MCF 10A (cell line): ENCODE measurements around the gene CD248. TPM values are rescaled to one million over a fixed set of nuclear protein-coding genes. Genes with fewer than 3 reads are reported as not detected.
A peak's percentile ranks its signal among the peaks of the same experiment; 100 is the strongest.

Experiments used
- BruUV-seq: library from RNA; stranded (reverse); fragments of 400-500 nt; replicated peaks from 2 replicates; lab custom pipeline; 2021; lab: Mats Ljungman, UMichigan
- CTCF ChIA-PET: fragments of 300-600 bp; sonication (Branson Sonifier 250); formaldehyde crosslinking; extraction: SDS; loops from one replicate; lab custom pipeline; 2021; ENCODE audit warnings: antibody characterized with exemption, inconsistent platforms; lab: Yijun Ruan, JAX
- POLR2A ChIA-PET: fragments of 300-600, 350-650 bp; sonication (Branson Sonifier 250); formaldehyde crosslinking; extraction: SDS; loops from one replicate; lab custom pipeline; 2020; ENCODE audit warnings: antibody characterized with exemption, inconsistent platforms; lab: Yijun Ruan, JAX
- DNase-seq: peaks from one replicate; pipeline ENCODE4 v3.0.0-alpha.2; 2018; ENCODE audit not compliant: unreplicated experiment
- H3K27ac Mint-ChIP-seq: one replicate; pipeline ENCODE4 v1.8.0; 2022; ENCODE audit warnings: mild to moderate bottlenecking, low read depth, mixed read lengths; ENCODE audit not compliant: unreplicated experiment
- H3K27me3 Mint-ChIP-seq: one replicate; pipeline ENCODE4 v1.8.0; 2022; ENCODE audit warnings: mixed read lengths; ENCODE audit not compliant: insufficient read depth, unreplicated experiment
- H3K36me3 Mint-ChIP-seq: one replicate; pipeline ENCODE4 v1.8.0; 2022; ENCODE audit warnings: mild to moderate bottlenecking, moderate library complexity, mixed read lengths; ENCODE audit not compliant: insufficient read depth, unreplicated experiment
- H3K4me1 Mint-ChIP-seq: one replicate; pipeline ENCODE4 v1.8.0; 2022; ENCODE audit warnings: mixed read lengths; ENCODE audit not compliant: insufficient read depth, unreplicated experiment
- H3K4me3 Mint-ChIP-seq: one replicate; pipeline ENCODE4 v1.8.0; 2022; ENCODE audit warnings: mild to moderate bottlenecking, moderate library complexity, mixed read lengths; ENCODE audit not compliant: unreplicated experiment
- H3K9me3 Mint-ChIP-seq: one replicate; pipeline ENCODE4 v1.8.0; 2022; ENCODE audit warnings: mixed read lengths; ENCODE audit not compliant: unreplicated experiment
- intact Hi-C: fragments of 100-400 bp; cut with micrococcal nuclease; formaldehyde crosslinking; loops from 2 replicates; pipeline ENCODE4 v1.14.1; 2022
- total RNA-seq: library from RNA; stranded (reverse); gene quantifications from 2 replicates; pipeline ENCODE4 v1.2.3, GENCODE V29; 2022
- TF ChIP-seq, protein P1 (sequence below): fragments of 200-600 bp; IDR thresholded peaks from one replicate; pipeline ENCODE4 v1.8.0; 2022; ENCODE audit warnings: antibody characterized with exemption, mild to moderate bottlenecking; ENCODE audit not compliant: unreplicated experiment

CD248 gene
- total RNA-seq, 1 experiment from 2014 or later: not detected

DNA sequence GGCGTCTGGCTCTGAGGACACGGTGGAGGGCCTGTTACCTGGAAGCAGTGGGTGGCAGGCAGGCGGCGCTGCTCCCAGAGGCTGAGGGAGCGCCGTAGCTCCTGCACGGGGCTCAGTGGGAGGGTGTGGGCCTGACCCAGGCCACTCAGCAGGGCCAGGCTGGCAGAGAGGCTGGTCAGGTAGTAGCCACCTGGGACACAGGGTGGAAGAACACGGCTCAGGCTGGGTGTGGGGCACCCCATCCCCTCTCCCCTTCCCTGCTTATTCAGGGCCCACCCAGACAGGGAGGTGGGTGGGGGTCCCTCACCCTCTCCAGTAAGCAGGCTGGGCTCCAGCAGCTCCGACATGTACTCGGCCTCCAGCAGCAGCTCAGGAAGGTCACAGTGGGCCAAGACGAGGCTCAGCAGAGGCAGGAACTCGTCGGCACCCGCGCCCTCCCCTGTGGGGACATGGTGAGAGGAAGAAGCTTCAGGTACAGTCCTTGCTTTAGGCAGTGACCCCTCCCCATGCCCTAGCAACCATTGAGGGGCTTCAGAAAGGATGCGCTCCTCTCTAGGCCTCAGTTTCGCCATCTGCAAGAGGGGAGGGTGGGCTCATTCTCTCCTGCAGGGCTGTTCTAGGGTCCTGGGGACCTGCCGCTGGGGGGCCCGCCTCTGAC, 16.5 kb upstream of the CD248 start:
- TF ChIP-seq, protein P1, sequence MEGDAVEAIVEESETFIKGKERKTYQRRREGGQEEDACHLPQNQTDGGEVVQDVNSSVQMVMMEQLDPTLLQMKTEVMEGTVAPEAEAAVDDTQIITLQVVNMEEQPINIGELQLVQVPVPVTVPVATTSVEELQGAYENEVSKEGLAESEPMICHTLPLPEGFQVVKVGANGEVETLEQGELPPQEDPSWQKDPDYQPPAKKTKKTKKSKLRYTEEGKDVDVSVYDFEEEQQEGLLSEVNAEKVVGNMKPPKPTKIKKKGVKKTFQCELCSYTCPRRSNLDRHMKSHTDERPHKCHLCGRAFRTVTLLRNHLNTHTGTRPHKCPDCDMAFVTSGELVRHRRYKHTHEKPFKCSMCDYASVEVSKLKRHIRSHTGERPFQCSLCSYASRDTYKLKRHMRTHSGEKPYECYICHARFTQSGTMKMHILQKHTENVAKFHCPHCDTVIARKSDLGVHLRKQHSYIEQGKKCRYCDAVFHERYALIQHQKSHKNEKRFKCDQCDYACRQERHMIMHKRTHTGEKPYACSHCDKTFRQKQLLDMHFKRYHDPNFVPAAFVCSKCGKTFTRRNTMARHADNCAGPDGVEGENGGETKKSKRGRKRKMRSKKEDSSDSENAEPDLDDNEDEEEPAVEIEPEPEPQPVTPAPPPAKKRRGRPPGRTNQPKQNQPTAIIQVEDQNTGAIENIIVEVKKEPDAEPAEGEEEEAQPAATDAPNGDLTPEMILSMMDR: no peak
- Mint-ChIP-seq H3K4me3 (no peak overlapping the region), H3K9me3 (no peaks in the 10 kb centered on the region), H3K27me3 (no peaks in the 10 kb centered on the region), H3K27ac (no peak overlapping the region), H3K4me1 (peaks cover 29% of the 10 kb centered on the region), H3K36me3 (peaks cover 48% of the 10 kb centered on the region)
- ChIA-PET CTCF (interaction anchor here (0.6 to 6.0 kb wide), 3 partner anchors 10 to 22 kb away, joined by 3 to 48 read pairs (median 3); no protein-coding TSS in a partner anchor), POLR2A (interaction anchor here (0.6 to 4.1 kb wide), 3 partner anchors 21 to 198 kb away, joined by 3 to 45 read pairs (median 4); no protein-coding TSS in a partner anchor)
- BruUV-seq: no TSS peak
- intact Hi-C loops: no loop called here
- DNase-seq: no peak

DNA sequence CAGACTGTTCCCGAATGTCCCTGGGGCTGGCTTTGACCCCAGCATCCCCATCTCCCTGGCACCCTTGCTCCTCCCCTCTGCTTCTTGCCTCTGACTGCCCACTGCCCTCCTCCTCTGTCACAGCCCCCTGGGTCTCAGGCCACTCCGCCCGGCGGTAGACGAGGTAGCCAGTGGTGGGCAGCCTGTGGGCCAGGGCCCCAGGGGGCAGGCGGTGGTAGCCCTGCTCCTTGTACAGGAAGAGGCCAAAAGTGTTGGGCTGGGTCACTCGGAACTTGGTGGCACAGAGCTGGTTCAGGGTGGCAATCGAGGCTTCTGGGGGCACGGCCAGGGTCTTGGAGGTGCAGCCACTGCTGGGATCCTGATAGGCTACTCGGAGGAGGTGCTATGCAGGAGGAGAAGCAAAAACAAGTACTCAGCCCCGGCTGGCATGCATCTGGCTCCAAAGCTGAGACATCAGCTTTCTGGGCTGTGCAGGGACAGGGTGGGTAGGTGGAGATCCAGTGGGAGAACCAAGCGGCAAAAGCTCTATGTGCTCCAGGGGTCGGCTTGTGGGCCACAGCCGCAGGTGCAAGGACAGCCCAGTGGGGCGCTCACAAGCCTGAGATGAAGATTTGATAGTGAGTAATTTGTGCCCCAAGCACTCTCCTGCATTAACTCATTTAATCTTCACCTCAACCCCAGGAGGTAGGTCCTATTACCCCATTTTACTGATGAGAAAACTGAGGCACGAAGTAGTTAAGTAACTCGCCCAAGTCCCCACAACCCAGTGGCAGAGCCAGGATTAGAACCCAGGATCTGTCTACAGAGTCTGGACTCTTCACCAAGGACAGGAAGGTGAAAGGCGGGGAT, 15.8 kb upstream of the CD248 start:
- intact Hi-C loops: no loop called here
- H3K36me3 Mint-ChIP-seq: peaks cover 45% of the 10 kb centered on the region

DNA sequence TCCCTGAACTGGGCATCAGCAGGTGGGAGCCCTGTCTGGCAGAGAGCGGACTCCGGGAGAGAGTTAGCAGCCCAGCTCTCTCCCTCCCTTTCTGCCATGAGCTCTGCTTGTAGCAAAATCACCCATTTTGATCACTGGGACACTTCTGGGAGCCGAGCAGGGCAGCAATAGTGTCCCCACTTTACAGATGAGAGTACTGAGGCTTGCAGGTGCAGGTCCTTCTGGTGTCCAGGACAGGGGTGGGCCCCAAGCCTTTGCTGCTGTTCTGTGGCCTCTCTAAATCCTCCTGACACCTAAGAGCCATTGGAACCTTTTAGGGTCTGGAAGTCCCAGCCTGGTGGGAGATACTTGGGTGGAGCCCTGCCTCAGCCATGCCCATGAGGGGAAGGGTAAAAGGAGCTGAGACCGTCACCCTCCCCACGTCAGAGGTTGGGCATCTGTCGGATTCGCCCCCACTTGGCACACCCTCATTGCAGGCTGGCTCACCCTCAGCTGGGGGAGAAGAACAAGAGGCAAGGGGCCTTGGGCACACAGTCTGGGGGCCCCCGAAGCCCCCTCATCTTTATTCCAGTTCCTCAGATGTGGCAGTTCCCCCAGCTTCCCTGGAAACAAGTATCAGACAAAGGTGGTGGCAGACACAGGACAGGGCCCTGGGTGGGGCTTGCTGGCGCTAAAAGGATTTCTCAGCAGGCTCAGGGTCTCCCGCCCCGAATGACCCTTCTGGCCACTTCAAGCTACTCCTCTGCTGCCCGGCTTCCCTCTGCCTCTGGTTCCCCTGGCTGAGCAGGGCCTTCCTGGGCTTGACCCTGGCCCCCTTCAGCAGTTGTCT, 14.9 kb upstream of the CD248 start:
- no peaks in the 10 kb centered on the region for H3K27me3 Mint-ChIP-seq
- H3K9me3 Mint-ChIP-seq: no peaks in the 10 kb centered on the region
- no peak overlapping the region for H3K4me3 Mint-ChIP-seq
- peaks cover 39% of the 10 kb centered on the region for H3K36me3 Mint-ChIP-seq
- intact Hi-C loops: no loop called here
- DNase-seq: no peak
- BruUV-seq: no TSS peak
- H3K27ac Mint-ChIP-seq: no peak overlapping the region
- ChIA-PET POLR2A (interaction anchor here (1.0 to 1.3 kb wide), 2 partner anchors 14 to 19 kb away, joined by 4 to 5 read pairs; partner anchors contain the start of gene CD248), CTCF (interaction anchor here (0.6 to 6.0 kb wide), 4 partner anchors 12 to 120 kb away, joined by 3 to 48 read pairs (median 6); no protein-coding TSS in a partner anchor)
- H3K4me1 Mint-ChIP-seq: peaks cover 30% of the 10 kb centered on the region
- TF ChIP-seq, protein P1: no peak

More for the DNA sequence above, 15.8 kb upstream of the CD248 start:
- BruUV-seq: TSS peak; percentile 25
- Mint-ChIP-seq H3K4me1 (peaks cover 32% of the 10 kb centered on the region), H3K9me3 (no peaks in the 10 kb centered on the region), H3K4me3 (no peak overlapping the region), H3K27ac (no peak overlapping the region), H3K27me3 (no peaks in the 10 kb centered on the region)
- POLR2A ChIA-PET: interaction anchor here (1.1 to 4.1 kb wide), 3 partner anchors 20 to 40 kb away, joined by 3 to 45 read pairs (median 5); no protein-coding TSS in a partner anchor
- CTCF ChIA-PET: interaction anchor here (0.6 to 6.0 kb wide), 4 partner anchors 11 to 50 kb away, joined by 3 to 48 read pairs (median 6); no protein-coding TSS in a partner anchor
- DNase-seq: no peak
- TF ChIP-seq, protein P1: no peak
